ENCODE measurements around the gene EFCAB5.
"Not testable (repeated sequence)": the region's sequence is repeated elsewhere in the genome, so short reads cannot be mapped to it uniquely, and the experiment has no call there.

Gene EFCAB5

GRCh38 chr17:30103921-30104320, 162.5 kb downstream of the EFCAB5 start:
- DNase-seq: no peak

- peak; percentile 13 to 41 (median 40) for DNase-seq
Measured at GRCh38 chr17:30104575-30105339, 163.3 kb downstream of the EFCAB5 start.

GRCh38 chr17:30112794-30113193, 171.4 kb downstream of the EFCAB5 start:
- DNase-seq: no peak

- DNase-seq: no peak
Measured at GRCh38 chr17:30113213-30113612, 171.8 kb downstream of the EFCAB5 start.

- no peak for DNase-seq
Measured at GRCh38 chr17:30116345-30116660, 174.9 kb downstream of the EFCAB5 start.

GRCh38 chr17:30116661-30117551, 175.5 kb downstream of the EFCAB5 start, which contains the start of gene NSRP1:
TSS of gene NSRP1 (plus strand) at chr17:30116816. CDS start at chr17:30116844, 28 bp downstream.
- DNase-seq: peak; percentile 70 to 86 (median 80)

- no peak for DNase-seq
Measured at GRCh38 chr17:30117675-30118081, 176.2 kb downstream of the EFCAB5 start.

- not testable (repeated sequence) for DNase-seq
Measured at GRCh38 chr17:30118635-30119034, 177.2 kb downstream of the EFCAB5 start.

- DNase-seq: no peak
Measured at GRCh38 chr17:30124273-30124796, 182.9 kb downstream of the EFCAB5 start.

- DNase-seq: no peak
Measured at GRCh38 chr17:30130121-30130520, 188.7 kb downstream of the EFCAB5 start.

- no peak for DNase-seq
Measured at GRCh38 chr17:30132615-30133014, 191.2 kb downstream of the EFCAB5 start.

GRCh38 chr17:30133197-30133596, 191.8 kb downstream of the EFCAB5 start:
- no peak for DNase-seq

- DNase-seq: no peak
Measured at GRCh38 chr17:30134551-30134950, 193.1 kb downstream of the EFCAB5 start.

GRCh38 chr17:30137158-30137557, 195.7 kb downstream of the EFCAB5 start:
- no peak for DNase-seq

GRCh38 chr17:30147860-30148259, 206.4 kb downstream of the EFCAB5 start:
- not testable (repeated sequence) for DNase-seq

- no peak for DNase-seq
Measured at GRCh38 chr17:30148376-30148775, 206.9 kb downstream of the EFCAB5 start.

GRCh38 chr17:30151471-30151870, 210.0 kb downstream of the EFCAB5 start:
- DNase-seq: no peak

GRCh38 chr17:30153463-30153862, 212.0 kb downstream of the EFCAB5 start:
- DNase-seq: no peak

GRCh38 chr17:30155389-30155788, 214.0 kb downstream of the EFCAB5 start:
- no peak for DNase-seq
